Measurements from ENCODE around the gene AKAP13. TPM values are rescaled to one million over a fixed set of nuclear protein-coding genes. Genes with fewer than 3 reads are reported as not detected.

AKAP13 gene
- total and polyA plus RNA-seq, 2 of the 13 experiments (the other 11 are each of a cell fraction or from before 2014, with no cell fraction given), result 6.7 to 27.1 TPM

- intact Hi-C loops (cut with micrococcal nuclease; ENCODE audit: unreplicated experiment), result loop anchor here (10.0 kb wide), 2 partner anchors 218 to 322 kb away; no protein-coding TSS in a partner anchor
- FAIRE-seq (peak; percentile 23), ATAC-seq (no peak), DNase-seq (ENCODE audit: low spot score) (no peak)
- Histone ChIP-seq H3K4me3 (replicated peaks in 1 of 3; ENCODE audit: insufficient read depth in 1 of 3, low read depth in 2 of 3, low read length in 3 of 3) (no peak overlapping the region), H3K36me3 (replicated peaks in 1 of 2; ENCODE audit: control insufficient read depth in 1 of 2, insufficient read depth in 2 of 2, low read length in 2 of 2) (no peaks in the 10 kb centered on the region), H3K4me1 (ENCODE audit: insufficient read depth, low read length) (peaks cover 22% of the 10 kb centered on the region), H3K4me2 (ENCODE audit: low read depth, low read length) (no peak overlapping the region), H2AFZ (ENCODE audit: low read length) (no peak overlapping the region), H3K79me2 (ENCODE audit: insufficient read depth, low read length) (no peaks in the 10 kb centered on the region), H3K27ac (ENCODE audit: extremely low read length, insufficient read depth, low read length) (no peak overlapping the region), H3K27me3 (ENCODE audit: control insufficient read depth in 1 of 2, insufficient read depth in 2 of 2, low read length in 2 of 2) (no peaks in the 10 kb centered on the region), H3K9me3 (ENCODE audit: low read length) (no peaks in the 10 kb centered on the region), H4K20me1 (ENCODE audit: insufficient read depth, low read length) (no peaks in the 10 kb centered on the region), H3K9ac (ENCODE audit: insufficient read depth, low read depth, low read length) (no peak overlapping the region)
- in situ Hi-C loops (cut with HindIII; ENCODE audit: extremely low pct_ligation_motif_present, low pct_unique_long_range_greater_than_20kb), result loop anchor here (25.0 kb wide), 1 partner anchor 221 kb away; no protein-coding TSS in a partner anchor
- BruUV-seq (replicated peaks), result no TSS peak
- ChIA-PET POLR2A (no interaction called here), CTCF (ENCODE audit: low intra/inter-chr PET ratio, low total read pairs) (no interaction called here)
- TF ChIP-seq ZBTB21 (CRISPR knock-in tag; IDR thresholded peaks at IDR 0.05), result no peak
- TF ChIP-seq ZNF83 (CRISPR knock-in tag; IDR thresholded peaks at IDR 0.05; ENCODE audit: borderline replicate concordance), result no peak
- TF ChIP-seq ZNF775 (CRISPR knock-in tag; IDR thresholded peaks at IDR 0.05; ENCODE audit: borderline replicate concordance), result no peak
- TF ChIP-seq SP140L (CRISPR knock-in tag; IDR thresholded peaks at IDR 0.05; ENCODE audit: borderline replicate concordance), result no peak
- no peak for TF ChIP-seq ZMAT3 (CRISPR knock-in tag; conservative IDR thresholded peaks at IDR 0.05)
- no peak for TF ChIP-seq GRHL1 (CRISPR knock-in tag; conservative IDR thresholded peaks at IDR 0.05)
- no peak for TF ChIP-seq SRSF9 (IDR thresholded peaks at IDR 0.05; ENCODE audit: borderline replicate concordance, insufficient read depth, low read depth, low read length, poor library complexity, severe bottlenecking)
- TF ChIP-seq POGK (CRISPR knock-in tag; conservative IDR thresholded peaks at IDR 0.05), result no peak
- no peak for TF ChIP-seq ZNF646 (CRISPR knock-in tag; IDR thresholded peaks at IDR 0.05)
- no peak for TF ChIP-seq ZFP36L2 (CRISPR knock-in tag; IDR thresholded peaks at IDR 0.05)
- TF ChIP-seq FOXP4 (CRISPR knock-in tag; IDR thresholded peaks at IDR 0.05), result no peak
- TF ChIP-seq RAD51 (IDR thresholded peaks at IDR 0.05; ENCODE audit: borderline replicate concordance), result no peak
Measured at GRCh38 chr15:85616549-85617110, 236.2 kb downstream of the AKAP13 start.
